Measurements from ENCODE around the gene FFAR1. TPM values are rescaled to one million over a fixed set of nuclear protein-coding genes. Genes with fewer than 3 reads are reported as not detected.

Gene FFAR1
- total RNA-seq, result not detected

- DNase-seq (ENCODE audit: low spot score in 2 of 2), result peak in 1 of 2 donors; percentile 80
- intact Hi-C loops (cut with DNase I; ENCODE audit: low total_unique reads), result no loop called here
- no peak within 1 kb of the TSS for H3K4me3 ChIP-seq (ENCODE audit: low read depth, poor library complexity, severe bottlenecking)
- WGBS, 2 donors, result 57 to 62% methylated on average over 18 of the region's 18 CpGs
- no peak for TF ChIP-seq POLR2A (IDR thresholded peaks at IDR 0.05)
- TF ChIP-seq, protein P1, sequence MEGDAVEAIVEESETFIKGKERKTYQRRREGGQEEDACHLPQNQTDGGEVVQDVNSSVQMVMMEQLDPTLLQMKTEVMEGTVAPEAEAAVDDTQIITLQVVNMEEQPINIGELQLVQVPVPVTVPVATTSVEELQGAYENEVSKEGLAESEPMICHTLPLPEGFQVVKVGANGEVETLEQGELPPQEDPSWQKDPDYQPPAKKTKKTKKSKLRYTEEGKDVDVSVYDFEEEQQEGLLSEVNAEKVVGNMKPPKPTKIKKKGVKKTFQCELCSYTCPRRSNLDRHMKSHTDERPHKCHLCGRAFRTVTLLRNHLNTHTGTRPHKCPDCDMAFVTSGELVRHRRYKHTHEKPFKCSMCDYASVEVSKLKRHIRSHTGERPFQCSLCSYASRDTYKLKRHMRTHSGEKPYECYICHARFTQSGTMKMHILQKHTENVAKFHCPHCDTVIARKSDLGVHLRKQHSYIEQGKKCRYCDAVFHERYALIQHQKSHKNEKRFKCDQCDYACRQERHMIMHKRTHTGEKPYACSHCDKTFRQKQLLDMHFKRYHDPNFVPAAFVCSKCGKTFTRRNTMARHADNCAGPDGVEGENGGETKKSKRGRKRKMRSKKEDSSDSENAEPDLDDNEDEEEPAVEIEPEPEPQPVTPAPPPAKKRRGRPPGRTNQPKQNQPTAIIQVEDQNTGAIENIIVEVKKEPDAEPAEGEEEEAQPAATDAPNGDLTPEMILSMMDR (IDR thresholded peaks at IDR 0.05), result no peak
These were observed at the start of gene FFAR1 for GRCh38 chr19:35347171-35347929. Gene FFAR1, plus strand, starts transcription at chr19:35347902. Its CDS starts 3,650 bp downstream, at chr19:35351552.

DNA sequence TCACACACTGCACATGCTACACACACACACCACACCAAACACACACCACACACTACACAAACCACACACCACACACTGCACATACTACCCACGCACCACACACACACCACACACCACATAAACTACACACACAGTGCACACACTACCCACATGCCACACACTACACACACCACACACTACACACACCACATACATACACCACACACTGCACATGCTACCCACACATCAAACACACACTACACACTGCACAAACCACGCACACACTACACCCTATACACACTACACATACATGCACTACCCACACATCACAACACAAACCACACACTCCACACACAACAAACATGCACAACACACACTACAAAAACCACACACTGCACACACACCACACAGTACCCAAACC lies 49.8 kb upstream of the FFAR1 start:
- no peak overlapping the region for H3K4me3 ChIP-seq (ENCODE audit: low read depth, poor library complexity, severe bottlenecking)
- intact Hi-C loops (cut with DNase I; ENCODE audit: low total_unique reads), result no loop called here
- no peak for TF ChIP-seq POLR2A (IDR thresholded peaks at IDR 0.05)
- TF ChIP-seq, protein P1 (IDR thresholded peaks at IDR 0.05), result no peak
- DNase-seq (ENCODE audit: low spot score in 2 of 2), result no peak
- WGBS, 2 donors, result 93 to 100% methylated on average over 2 of the region's 2 CpGs

GRCh38 chr19:35298561-35298972 lies 49.1 kb upstream of the FFAR1 start:
- WGBS, 2 donors, result 90 to 96% methylated on average over 5 of the region's 5 CpGs
- TF ChIP-seq, protein P1 (IDR thresholded peaks at IDR 0.05), result peak in 1 of 3 donors; percentile 6
- no peak for TF ChIP-seq POLR2A (IDR thresholded peaks at IDR 0.05)
- no peak for DNase-seq (ENCODE audit: low spot score in 2 of 2)
- no peak overlapping the region for H3K4me3 ChIP-seq (ENCODE audit: low read depth, poor library complexity, severe bottlenecking)
- intact Hi-C loops (cut with DNase I; ENCODE audit: low total_unique reads), result no loop called here

GRCh38 chr19:35299523-35300338 lies 48.0 kb upstream of the FFAR1 start:
- H3K4me3 ChIP-seq (ENCODE audit: low read depth, poor library complexity, severe bottlenecking), result no peak overlapping the region
- TF ChIP-seq, protein P1 (IDR thresholded peaks at IDR 0.05), result no peak
- no peak for TF ChIP-seq POLR2A (IDR thresholded peaks at IDR 0.05)
- intact Hi-C loops (cut with DNase I; ENCODE audit: low total_unique reads), result no loop called here
- no peak for DNase-seq (ENCODE audit: low spot score in 2 of 2)
- WGBS, 2 donors, result 58 to 75% methylated on average over 15 to 39 of the region's 55 CpGs

DNA sequence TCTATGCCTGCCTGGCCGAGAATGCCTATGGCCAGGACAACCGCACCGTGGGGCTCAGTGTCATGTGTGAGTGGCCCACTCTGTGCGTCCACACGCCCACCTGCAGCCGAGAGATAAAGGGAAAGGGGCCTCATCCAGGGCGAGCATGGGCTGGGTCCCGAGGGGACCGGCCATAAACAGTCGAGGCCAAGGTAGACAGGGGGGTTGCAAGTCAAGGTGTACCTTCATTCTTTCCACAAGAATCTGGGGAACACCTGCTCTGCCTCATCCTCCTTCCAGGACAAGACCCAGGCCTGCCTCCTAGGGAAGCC lies 47.4 kb upstream of the FFAR1 start:
- H3K4me3 ChIP-seq (ENCODE audit: low read depth, poor library complexity, severe bottlenecking), result no peak overlapping the region
- intact Hi-C loops (cut with DNase I; ENCODE audit: low total_unique reads), result no loop called here
- TF ChIP-seq, protein P1 (IDR thresholded peaks at IDR 0.05), result no peak
- TF ChIP-seq POLR2A (IDR thresholded peaks at IDR 0.05), result no peak
- DNase-seq (ENCODE audit: low spot score in 2 of 2), result no peak
- 79 to 83% methylated on average over 10 of the region's 10 CpGs for WGBS, 2 donors

All from lower leg skin (tissue), 4 donors.